RWPE2 (cell line): ENCODE results near the gene CHD6.

Source experiments
- ATAC-seq: fragments of 200-7000 bp; cut with Tn5 transposase; 3 replicates; pipeline ENCODE4 v1.9.1; 2021; ENCODE audit warnings: low read depth
- DNase-seq: peaks from one replicate; pipeline ENCODE4 v3.0.0-alpha.2; 2020; ENCODE audit warnings: low spot score
- H3K27ac ChIP-seq: fragments of 450-650 bp; 2 replicates; pipeline ENCODE4 v1.5.1; 2017; ENCODE audit warnings: mild to moderate bottlenecking; ENCODE audit not compliant: poor library complexity, severe bottlenecking
- H3K27me3 ChIP-seq: fragments of 250-450 bp; sonication (Bioruptor Pico); 2 replicates; pipeline ENCODE4 v1.5.1; 2021; ENCODE audit warnings: mild to moderate bottlenecking, moderate library complexity; ENCODE audit not compliant: insufficient read depth, poor library complexity, severe bottlenecking
- H3K36me3 ChIP-seq: fragments of 250-450 bp; sonication (Bioruptor Pico); 2 replicates; pipeline ENCODE4 v1.5.1; 2020; ENCODE audit warnings: low read depth, mild to moderate bottlenecking, moderate library complexity
- H3K4me1 ChIP-seq: fragments of 250-450 bp; sonication (Bioruptor Pico); 2 replicates; pipeline ENCODE4 v1.5.1; 2021; ENCODE audit warnings: mild to moderate bottlenecking, moderate library complexity; ENCODE audit not compliant: insufficient read depth, poor library complexity, severe bottlenecking
- H3K4me3 ChIP-seq: fragments of 250-450 bp; sonication (Bioruptor Pico); 2 replicates; pipeline ENCODE4 v1.5.1; 2021; ENCODE audit warnings: mild to moderate bottlenecking, moderate library complexity; ENCODE audit not compliant: severe bottlenecking
- H3K9me3 ChIP-seq: fragments of 250-450 bp; sonication (Bioruptor Pico); 2 replicates; pipeline ENCODE4 v1.5.1; 2021; ENCODE audit warnings: mild to moderate bottlenecking, moderate library complexity; ENCODE audit not compliant: severe bottlenecking
- TF ChIP-seq, protein P1 (sequence below): fragments of 450-650 bp; IDR thresholded peaks from one replicate; pipeline ENCODE4 v1.5.1; 2017; ENCODE audit warnings: mild to moderate bottlenecking, moderate library complexity; ENCODE audit not compliant: poor library complexity, severe bottlenecking

The CHD6 gene

DNA sequence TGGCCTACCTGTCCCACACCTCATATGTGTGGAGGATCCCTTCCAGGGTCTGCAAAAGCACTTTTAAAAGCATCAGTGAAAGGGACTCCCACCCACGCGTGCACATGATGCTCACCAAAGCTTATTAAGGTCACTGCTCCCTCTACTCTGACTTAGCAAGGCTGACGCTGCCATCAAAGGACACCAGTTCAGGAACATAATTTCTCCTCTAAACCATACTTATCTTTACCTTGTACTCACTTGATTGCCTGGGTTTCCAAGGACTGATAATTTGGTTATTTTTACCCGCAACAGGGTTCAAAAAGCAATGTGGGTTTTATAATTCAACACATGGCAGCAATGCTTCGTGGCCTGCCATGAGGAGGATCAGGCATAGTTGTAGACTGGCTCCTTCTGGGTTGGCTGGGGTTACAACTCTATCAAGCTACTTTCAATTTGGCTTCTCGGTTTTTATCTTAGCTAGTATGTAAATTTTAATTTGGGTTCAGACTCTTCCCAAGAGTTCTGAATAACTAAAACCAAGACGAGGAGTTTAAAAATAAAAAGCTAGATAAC is 199.4 kb downstream of the CHD6 start:
- Histone ChIP-seq H3K36me3 (peaks cover 90% of the 10 kb centered on the region), H3K27ac (no peak overlapping the region), H3K27me3 (no peaks in the 10 kb centered on the region), H3K9me3 (no peaks in the 10 kb centered on the region), H3K4me3 (no peak overlapping the region), H3K4me1 (no peaks in the 10 kb centered on the region)
- ATAC-seq, result no peak
- TF ChIP-seq, protein P1, sequence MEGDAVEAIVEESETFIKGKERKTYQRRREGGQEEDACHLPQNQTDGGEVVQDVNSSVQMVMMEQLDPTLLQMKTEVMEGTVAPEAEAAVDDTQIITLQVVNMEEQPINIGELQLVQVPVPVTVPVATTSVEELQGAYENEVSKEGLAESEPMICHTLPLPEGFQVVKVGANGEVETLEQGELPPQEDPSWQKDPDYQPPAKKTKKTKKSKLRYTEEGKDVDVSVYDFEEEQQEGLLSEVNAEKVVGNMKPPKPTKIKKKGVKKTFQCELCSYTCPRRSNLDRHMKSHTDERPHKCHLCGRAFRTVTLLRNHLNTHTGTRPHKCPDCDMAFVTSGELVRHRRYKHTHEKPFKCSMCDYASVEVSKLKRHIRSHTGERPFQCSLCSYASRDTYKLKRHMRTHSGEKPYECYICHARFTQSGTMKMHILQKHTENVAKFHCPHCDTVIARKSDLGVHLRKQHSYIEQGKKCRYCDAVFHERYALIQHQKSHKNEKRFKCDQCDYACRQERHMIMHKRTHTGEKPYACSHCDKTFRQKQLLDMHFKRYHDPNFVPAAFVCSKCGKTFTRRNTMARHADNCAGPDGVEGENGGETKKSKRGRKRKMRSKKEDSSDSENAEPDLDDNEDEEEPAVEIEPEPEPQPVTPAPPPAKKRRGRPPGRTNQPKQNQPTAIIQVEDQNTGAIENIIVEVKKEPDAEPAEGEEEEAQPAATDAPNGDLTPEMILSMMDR, result no peak
- DNase-seq, result no peak

DNA sequence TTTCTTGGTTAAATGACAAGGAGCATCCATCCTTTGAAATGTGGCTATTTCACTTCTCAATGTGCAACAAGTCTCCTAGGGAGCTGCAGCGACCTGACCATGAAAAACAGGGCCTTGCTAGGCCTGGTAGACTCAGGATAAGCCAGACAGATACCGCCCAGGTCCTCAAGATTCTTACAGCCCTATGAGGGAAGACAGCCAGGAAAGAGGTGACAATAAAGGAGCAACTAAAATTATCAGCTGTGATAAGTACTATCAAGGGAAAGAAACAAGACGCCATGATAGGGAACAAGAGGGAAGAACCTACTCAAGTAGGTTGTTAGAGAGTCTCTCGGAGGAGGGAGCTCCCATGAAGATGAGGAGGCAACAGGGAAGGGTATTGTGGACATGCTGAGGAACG is 200.1 kb downstream of the CHD6 start:
- TF ChIP-seq, protein P1, result no peak
- Histone ChIP-seq H3K27ac (no peak overlapping the region), H3K9me3 (no peaks in the 10 kb centered on the region), H3K4me3 (no peak overlapping the region), H3K4me1 (no peaks in the 10 kb centered on the region), H3K27me3 (no peaks in the 10 kb centered on the region), H3K36me3 (peaks cover 89% of the 10 kb centered on the region)
- no peak for DNase-seq
- no peak for ATAC-seq

DNA sequence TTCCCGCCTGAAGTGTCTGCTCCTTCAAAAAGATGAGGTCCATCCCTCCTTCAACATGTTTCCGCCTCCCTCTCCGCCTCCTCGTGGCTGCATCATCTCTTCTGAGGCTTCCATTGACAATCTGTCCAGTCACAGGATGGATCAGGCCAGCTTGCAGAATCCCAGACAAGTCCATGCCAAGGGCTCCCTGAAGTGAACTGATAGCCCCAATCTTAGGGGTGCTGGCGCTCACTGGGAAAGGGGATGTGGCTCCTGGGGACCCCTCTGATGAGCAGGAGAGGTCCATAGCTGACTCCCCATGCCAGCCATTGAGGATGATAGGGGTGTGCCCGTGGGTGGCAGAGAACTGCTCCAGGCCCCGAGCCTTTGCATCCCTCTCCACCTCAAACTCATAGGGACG is 203.0 kb downstream of the CHD6 start:
- Histone ChIP-seq H3K9me3 (no peaks in the 10 kb centered on the region), H3K4me1 (no peaks in the 10 kb centered on the region), H3K27ac (no peak overlapping the region), H3K4me3 (no peak overlapping the region), H3K36me3 (peaks cover 78% of the 10 kb centered on the region), H3K27me3 (no peaks in the 10 kb centered on the region)
- DNase-seq, result no peak
- TF ChIP-seq, protein P1, result no peak
- no peak for ATAC-seq

DNA sequence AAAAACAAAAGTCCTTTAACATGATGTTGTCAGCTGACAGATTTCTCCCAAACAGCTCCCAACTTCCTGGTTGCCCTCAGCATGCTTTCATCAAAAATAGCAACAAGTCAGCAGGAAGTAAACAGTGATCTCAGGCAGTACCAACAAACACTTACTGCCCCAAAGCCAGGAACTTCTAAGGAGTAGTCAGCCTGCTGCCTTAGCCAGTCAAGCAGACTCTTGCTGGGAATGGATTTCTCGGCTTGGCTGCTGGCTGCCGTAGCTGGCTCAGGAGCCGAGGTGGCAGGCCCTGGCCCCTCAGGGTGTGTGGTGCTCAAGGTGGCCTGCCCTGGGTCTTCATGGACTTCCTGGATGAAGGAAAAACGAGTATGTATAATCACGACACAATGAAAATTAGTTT is 205.0 kb downstream of the CHD6 start:
- no peak for DNase-seq
- no peaks in the 10 kb centered on the region for H3K27me3 ChIP-seq
- peaks cover 83% of the 10 kb centered on the region for H3K36me3 ChIP-seq
- TF ChIP-seq, protein P1, result no peak
- no peaks in the 10 kb centered on the region for H3K9me3 ChIP-seq
- no peak overlapping the region for H3K4me3 ChIP-seq
- H3K27ac ChIP-seq, result no peak overlapping the region
- ATAC-seq, result no peak
- no peaks in the 10 kb centered on the region for H3K4me1 ChIP-seq

DNA sequence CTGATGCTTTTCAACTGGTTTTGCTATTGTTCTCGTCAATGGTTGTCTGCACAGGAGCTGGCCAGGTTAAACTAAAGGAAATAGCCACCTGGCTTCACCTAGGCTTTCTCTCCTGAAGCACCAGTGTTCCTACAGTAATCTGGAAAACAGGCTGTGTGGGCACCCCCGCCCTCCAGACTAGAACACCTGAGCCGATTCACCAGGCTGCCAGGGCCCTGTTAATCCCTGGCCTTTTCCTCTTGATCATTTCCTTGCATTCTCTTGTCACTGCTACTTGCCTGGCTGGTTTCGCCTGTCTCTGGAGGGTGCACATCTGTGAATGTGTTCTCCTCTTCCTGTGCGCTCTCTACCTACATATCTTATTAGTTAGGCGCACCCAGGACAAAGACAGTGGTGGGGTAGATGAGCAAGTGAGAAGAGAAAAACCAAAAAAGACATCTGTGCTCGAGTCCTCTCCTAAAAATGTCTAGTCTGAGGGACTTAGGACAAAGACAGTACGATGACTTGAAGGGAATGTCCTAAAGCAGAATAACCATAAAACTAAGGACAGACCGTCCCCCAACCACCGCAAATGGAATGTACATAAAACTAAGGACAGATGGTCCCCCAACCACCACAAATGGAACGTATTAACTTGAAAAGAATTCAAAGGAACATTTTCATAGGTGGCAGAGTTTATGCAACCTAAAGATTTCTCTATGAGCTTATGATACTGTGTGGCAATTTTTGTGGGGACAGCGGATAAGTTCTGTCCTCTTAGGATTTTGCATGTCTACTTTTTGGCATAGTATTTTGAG is 205.7 kb downstream of the CHD6 start:
- H3K4me1 ChIP-seq, result no peaks in the 10 kb centered on the region
- no peak overlapping the region for H3K4me3 ChIP-seq
- H3K9me3 ChIP-seq, result no peaks in the 10 kb centered on the region
- no peaks in the 10 kb centered on the region for H3K27me3 ChIP-seq
- no peak overlapping the region for H3K27ac ChIP-seq
- no peak for DNase-seq
- peaks cover 79% of the 10 kb centered on the region for H3K36me3 ChIP-seq
- no peak for ATAC-seq
- TF ChIP-seq, protein P1, result no peak
